Measurements from ENCODE around the gene RHBDD2.
A peak's percentile ranks its signal among the peaks of the same experiment; 100 is the strongest.
"Not testable (repeated sequence)": the region's sequence is repeated elsewhere in the genome, so short reads cannot be mapped to it uniquely, and the experiment has no call there.

The RHBDD2 gene

DNA sequence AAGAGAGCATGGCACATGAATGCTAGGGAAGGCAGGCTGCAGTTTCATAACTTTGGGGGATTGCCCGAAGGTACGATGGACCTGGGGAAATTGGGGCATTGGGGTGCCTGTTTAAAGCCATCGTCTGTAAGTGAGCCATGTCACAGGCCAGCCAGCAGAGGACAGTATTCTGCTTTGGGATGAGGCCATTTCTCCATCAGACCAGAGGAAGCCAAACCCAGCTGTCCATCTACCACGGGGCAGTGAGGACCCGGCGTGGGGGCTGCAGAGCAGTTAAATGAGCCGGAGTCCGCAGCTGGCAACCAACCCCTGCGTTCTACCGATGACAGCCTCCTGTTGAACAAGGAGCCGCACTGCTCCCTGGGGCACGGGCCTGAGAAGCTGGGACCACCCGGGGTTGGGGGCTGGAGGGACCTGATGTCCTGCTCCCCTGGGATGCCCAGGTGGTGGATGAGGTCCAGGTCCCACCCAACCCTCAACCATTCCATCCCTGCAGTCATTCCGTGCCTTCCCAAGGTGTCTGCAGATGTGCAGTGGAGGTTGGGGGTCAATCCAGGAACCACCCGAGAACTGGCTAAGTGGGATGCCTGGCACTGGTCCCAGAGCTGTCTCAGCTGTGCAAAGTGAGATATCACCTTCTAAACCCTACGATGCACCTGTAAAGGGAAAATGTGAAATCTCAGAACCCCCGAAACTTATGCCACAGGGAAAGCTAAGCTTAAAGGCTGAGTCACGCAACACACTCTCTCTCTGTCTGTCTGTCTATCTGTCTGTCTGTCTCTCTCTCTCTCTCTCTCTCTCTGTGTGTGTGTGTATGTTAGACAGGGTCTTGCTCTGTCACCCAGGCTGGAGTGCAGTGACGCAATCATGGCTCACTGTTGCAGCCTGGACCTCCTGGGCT, 12.1 kb upstream of the RHBDD2 start:
- DNase-seq, result peak; percentile 60 to 84 (median 61)

DNA sequence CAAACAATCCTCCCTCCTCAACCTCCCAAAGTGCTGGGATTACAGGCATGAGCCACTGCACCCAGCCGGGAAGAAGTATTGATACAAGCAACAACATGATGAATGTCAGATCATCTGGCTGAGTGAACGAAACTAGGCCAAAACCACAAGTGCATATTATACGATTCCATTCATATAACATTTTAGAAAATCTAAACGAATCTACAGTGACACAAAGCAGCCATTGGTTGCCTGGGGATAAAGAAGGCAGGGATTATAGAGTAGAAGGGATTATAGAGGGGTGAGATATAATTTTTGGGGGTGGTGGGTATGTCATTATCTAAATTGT, 11.5 kb upstream of the RHBDD2 start:
- no peak for DNase-seq

DNA sequence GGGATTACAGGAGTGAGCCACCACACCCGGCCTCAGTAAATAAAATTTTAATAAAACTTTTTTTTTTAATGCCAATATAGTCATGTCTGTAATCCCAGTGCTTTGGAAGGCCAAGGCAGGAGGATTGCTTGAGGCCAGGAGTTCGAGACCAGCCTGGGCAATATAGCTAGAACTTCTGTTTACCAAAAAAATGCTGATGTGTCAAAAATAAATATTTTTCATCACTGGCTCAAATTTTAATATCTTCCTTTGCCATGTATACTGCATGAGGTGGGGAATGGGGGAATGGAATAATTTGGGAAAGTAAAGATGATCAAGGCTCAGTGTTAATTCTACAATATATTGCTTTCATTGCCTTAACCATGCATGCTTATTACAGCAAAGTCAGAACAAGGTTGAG, 10.7 kb upstream of the RHBDD2 start:
- DNase-seq, result no peak

DNA sequence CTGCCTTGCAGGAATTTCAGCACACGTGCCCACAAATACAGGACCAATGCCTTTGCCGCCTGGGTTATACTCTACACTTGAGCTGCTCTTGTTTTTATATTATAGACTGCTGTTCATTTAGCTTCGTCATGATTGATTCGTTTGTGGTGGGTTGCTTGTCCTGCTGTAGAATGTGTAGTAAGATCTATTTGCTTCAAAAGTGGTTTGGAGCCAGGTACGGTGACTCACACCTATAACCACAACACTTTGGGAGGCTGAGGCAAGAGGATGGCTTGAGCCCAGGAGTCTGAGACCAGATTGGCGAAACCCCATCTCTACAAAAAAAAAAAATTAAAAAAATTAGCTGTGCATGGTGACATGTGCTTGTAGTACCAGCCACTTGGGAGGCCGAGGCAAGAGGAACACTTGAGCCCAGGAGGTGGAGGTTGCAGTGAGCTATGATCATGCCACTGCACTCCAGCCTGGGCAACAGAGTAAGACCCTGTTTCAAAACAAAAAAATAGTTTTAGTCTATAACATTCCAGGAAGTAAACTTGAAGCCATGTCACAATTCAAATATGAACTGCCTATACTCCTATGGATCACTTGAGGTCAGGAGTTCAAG, 9.0 kb upstream of the RHBDD2 start:
- no peak for DNase-seq

DNA sequence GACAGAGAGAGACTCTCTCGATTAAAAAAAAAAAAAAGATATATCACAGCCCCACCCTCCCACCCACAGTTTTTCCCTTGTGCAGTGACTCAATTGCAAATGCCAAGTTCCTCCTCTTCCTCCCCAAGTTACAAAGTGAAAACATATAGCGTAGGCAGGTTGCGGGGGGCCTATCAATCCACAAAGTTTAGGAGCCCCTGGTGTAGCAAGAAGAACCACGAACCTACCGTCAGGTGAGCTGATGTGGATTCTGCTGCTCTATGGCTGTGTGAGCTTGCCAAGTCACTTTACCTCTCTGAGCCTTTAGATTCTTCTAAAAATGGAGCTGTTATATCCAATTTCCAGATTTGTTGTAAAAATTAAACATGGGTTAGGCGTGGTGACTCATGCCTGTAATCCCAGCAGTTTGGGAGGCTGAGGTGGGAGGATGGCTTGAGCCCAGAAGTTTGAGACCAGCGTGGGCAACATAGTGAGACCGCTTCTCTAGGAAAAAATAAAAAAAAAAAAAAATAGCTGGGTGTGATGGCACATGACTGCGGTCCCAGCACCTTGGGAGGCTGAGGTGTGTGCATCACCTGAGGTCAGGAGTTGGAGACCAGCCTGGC, 8.2 kb upstream of the RHBDD2 start:
- DNase-seq, result no peak

DNA sequence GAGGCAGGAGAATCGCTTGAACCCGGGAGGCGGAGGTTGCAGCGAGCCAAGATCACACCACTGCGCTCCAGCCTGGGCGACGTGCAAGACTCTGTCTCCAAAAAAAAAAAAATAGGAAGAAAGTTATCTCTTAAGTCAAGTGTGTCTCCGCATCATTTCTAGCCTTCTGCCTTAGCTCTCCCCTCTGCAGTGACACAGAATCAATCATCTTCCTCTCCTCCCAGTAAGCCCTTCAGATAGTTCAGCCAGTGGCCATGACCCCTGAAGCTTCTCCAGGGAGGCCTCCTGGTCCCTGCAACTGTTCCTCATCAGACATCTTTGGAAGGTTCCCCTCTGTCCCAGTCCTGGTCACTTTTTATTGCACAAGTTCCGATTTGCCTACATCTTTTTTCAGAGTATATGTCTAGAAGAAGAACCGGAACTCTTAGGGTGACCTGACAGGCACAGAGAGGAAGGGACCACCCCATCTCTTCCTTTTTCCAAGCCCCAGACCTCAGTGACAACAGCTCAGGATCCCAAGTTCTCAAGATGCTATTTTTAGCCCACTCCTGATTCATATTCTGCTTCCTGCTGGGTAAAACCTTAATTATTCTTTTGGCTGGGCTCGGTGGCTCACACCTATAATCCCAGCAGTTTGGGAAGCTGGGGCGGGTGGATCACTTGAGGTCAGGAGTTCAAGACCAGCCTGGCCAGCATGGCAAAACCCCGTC, 6.6 kb upstream of the RHBDD2 start:
- no peak for DNase-seq

DNA sequence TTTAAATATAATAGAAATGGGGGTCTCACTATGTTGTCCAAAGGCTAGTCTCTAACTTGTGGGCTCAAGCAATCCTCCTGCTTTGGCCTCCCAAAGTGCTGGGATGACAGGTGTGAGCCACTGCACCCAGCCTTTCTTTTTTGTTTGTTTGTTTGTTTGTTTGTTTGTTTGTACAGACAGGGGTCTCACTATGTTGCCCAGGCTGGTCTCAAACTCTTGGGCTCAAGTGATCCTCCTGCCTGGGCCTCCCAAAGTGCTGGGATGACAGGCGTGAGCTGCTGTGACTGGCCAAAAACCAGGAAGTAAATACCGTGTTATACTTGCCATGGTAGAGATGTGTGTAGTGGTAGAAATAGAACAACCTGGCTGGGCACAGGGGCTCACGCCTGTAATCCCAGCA, 4.7 kb upstream of the RHBDD2 start:
- DNase-seq, result not testable (repeated sequence)

DNA sequence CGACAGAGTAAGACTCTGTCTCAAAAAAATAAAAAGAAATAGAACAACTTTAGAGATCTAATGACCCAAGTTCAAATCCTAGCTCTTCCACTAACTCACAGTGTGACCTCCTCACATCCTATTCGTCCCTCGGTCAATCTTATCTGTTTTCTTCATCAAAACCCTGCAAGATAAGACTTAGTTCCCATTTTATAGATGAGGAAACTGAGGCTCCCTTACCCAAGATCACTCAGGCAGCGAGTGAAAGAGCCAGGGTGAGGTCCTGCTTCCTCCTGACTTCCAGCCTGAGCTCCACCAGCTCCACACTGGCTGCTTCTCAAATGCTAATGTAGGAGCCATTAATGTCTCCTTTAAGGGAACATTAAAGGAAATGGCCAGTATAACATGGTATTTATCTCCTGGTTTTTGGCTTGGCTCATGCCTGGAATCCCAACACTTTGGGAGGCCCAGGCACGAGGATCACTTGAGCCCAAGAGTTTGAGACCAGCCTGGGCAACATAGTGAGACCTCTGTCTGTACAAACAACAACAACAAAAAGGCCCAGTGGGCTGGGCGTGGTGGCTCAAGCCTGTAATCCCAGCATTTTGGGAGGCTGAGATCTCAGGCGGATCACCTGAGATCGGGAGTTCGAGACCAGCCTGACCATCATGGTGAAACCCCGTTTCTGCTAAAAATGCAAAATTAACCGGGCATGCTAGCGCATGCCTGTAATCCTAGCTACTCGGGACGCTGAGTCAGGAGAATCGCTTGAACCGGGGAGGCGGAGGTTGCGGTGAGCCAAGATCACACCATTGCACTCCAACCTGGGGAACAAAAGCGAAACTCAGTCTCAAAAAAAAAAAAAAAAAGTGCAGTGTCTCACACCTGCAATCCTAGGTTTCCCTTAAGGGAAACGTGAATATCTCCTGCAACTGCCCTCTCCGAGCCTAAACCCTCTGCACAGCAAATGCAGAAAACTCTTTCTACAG, 3.4 kb upstream of the RHBDD2 start:
- no peak for DNase-seq

DNA sequence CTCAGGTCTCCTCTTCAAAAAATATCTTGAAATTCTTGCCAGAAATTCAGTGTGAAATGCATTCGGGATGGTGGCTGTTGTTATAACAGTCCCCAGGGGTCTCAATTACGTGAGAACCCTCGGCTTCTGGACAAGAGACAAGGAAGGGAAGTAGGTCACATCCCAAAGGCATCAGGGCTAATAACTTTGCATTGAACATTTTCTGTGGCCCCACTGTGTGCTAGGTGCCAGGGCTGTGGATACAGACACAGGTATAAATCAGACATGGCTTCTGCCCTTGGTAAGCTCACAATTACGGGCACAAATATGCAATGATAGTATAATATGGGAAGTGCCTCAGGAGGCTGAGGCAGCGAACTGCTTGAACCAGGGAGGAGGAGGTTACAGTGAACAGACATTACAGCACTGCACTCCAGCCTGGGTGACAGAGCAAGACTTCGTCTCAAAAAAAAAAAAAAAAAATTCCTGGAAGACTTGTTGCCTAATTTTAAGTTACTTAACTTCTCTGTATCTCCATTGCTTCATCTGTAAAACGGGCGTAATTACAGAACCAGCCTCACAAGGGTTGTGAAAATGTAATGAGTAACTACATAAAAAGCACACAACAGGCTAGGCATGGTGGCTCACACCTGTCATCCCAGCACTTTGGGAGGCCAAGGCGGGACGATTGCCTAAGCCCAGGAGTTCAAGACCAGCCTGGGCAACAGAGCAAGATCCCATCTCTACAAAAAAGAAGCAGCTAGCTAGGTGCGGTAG, 2.5 kb upstream of the RHBDD2 start:
- no peak for DNase-seq

DNA sequence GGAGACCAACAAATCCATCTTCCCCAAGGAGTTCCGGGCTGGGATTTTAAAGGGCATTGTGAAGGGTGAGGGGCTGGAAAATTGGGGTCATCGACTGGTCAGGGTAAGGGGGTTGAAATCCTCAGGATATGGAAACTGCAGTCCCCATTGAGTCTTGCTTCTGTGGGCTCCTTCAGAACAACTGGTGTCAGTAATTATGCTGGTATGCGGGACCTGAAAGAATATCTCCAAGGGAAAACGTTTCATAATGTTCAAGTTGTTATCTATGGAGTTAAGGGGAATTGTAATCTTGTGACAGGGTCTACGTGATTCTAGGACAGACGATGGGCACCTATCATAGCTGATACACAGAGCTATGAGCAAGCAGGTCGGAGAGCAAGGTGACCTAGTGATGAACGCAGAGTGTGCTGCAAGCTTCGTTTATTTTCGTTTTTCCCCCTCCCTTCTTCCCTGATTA, 494 bp upstream of the RHBDD2 start:
- no peak for DNase-seq

DNA sequence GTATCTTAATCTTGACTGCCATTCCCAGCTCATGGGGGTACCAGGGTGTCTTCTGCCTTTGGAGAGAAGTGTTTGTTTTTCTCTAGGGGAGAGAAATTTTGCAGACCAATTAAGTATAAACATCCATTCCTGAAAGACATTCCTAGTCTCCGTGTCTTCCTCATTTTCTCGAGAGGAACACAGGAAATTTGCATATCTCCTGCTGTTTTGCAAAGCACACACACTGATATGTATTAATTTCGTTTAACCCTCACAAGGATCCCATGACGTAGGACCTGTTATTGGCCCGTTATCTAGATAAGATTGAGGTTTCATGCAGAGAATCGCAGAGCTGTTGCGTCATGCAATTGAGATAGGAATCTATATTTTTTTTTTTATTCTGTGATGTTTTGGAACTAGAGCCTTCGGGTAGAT, 944 bp downstream of the RHBDD2 start:
- peak in 2 of 3 experiments; percentile 71 to 79 for DNase-seq

DNA sequence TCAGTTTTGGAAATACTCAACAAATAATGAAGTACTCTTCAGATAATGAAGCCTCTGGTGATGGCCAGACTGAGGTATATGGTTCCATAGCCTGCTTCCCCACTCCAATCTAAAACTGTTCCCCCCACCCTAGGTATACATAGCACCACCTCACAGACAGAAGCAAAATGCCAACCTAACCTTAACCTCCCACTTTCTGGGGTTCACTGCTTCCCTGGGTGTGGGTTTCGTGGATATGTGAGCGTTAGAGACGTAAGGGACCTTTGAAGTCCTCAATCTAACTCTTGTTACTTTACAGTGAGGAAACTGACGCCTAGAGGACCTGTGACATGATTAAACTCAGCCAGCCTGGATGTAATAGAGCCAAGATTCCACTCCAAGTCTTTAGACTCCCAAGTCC, 1.4 kb downstream of the RHBDD2 start:
- no peak for DNase-seq

DNA sequence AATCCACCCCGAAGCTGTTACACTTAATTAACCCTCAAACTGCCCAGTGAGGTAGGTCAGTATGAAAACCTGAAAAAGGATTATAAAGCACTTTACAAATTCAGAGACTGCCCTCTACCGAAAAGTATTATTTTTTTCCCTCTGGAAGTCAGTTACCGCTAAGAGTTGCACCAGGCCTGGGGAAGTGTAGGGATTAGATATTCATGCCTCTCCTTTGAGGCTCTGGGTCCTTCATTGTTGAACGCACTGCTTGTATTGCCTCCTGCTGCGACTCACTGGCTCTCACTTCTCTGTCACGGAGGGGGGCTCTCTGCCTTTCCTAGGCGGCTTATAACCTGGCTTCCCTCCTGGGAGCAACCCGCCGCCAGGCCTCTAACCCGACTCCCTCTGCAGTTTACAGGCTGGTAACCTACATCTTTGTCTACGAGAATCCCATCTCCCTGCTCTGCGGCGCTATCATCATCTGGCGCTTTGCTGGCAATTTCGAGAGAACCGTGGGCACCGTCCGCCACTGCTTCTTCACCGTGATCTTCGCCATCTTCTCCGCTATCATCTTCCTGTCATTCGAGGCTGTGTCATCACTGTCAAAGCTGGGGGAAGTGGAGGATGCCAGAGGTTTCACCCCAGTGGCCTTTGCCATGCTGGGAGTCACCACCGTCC, 2.7 kb downstream of the RHBDD2 start:
- no peak for DNase-seq

DNA sequence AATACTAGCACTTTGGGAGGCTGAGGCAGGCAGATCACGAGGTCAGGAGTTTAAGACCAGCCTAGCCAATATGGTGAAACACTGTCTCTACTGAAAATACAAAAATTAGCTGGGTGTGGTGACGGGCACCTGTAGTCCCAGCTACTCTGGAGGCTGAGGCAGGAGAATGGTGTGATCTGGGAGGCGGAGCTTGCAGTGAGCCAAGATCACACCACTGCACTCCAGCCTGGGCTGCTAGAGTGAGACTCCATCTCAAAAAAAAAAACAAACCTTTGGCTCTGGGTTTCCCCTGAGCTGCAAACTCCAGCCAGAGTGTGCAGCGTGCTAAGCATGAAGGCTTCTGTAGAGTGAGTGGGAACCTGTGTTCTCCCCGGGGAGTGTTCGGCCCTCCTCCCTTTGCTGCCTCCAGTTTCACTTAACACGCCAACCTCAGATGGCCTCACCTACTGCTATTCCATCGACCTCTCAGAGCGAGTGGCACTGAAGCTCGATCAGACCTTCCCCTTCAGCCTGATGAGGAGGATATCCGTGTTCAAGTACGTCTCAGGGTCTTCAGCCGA, 4.5 kb downstream of the RHBDD2 start:
- DNase-seq, result not testable (repeated sequence)

DNA sequence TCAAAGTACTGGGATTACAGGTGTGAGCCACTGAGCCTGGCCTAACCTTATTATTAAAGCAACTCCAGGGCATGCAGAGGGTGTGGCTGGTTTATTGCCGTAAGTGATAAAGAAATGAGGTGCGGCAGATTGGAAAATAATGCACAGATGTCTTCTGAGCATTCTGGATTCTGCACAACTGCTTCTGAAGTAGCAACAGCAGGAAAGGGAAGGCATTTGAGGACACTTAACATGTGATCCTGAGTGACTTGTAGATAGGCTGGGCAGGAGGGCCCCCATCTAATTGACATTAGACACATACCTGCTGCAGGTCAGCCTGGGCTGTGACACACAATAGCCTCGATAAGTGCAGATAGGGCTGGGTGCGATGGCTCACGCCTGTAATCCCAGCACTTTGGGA, 5.6 kb downstream of the RHBDD2 start:
- no peak for DNase-seq

DNA sequence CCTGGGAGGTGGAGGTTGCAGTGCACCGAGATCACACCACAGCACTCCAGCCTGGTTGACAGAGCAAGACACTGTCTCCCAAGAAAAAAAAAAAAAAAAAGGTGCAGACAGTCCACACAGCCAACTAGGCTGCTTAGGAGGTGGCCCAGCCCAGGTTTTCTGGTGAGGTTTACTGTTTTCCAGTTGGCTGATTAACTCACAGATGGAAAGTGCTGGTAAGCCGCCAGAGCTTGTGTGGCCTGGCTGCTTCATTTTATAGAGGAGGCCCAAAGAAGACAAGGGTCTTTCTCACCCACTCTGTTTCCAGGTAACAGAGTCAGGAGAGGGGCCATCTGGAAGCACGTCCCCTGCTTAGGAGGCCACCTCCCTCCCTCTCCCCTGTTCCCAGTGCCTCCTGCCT, 6.2 kb downstream of the RHBDD2 start:
- no peak for DNase-seq

DNA sequence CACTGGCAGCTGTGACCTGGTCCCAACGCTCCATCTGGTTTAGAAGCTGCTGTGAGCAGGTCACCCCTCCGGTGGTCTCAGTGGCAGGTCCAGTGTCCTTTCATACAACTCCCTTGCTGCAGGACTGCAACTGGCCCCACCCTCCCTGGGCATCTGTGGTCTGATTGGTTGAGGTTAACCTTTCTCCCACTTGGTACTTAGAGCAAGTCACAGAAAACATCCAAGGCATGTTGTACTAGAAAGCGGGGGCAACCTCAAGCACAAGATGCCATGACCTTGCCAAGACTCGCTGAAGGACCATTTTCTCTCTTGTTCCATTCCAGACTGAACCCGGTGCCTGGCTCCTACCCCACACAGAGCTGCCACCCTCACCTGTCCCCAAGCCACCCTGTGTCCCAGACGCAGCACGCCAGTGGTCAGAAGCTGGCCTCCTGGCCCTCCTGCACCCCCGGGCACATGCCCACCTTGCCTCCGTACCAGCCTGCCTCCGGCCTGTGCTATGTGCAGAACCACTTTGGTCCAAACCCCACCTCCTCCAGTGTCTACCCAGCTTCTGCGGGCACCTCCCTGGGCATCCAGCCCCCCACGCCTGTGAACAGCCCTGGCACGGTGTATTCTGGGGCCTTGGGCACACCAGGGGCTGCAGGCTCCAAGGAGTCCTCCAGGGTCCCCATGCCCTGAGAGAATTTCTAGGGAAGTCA, 9.0 kb downstream of the RHBDD2 start:
- DNase-seq, result no peak

DNA sequence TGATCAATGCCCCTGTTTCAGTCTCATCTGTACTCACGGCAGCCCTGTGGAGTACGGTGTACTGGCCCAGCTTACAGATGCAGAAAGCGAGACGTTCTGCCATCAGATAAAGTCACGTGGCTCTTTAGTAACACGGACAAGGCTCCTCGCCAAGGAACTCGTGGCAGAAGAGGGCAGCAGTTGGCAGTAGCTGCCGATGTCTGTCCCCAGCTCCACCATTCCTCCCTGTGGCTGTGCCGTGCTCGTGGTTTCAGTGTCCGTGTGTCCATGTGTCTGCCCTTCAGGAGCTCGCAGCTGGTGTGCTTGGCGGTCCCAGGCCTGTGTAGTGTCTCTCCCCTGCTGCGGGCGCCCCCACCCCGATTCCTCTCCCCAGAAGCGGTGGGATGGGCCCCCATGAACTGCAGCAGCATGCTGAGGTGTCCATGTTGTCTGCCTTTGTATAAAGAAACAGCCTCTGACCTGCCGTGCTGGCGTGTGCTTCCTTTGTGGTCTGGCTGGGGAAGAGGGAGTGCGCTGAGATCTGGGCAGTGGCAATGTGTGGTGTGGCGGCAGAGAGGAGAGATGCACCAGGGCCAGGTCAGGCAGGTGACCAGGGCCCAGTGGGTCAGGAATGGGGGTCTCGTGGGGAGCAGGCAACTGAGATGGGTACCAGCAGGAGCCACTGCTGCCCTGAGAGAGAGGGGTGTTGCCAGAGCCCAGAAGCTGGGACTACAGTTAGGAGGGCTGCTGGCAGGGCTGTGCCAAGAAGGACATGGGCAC, 9.8 kb downstream of the RHBDD2 start:
- DNase-seq, result no peak

DNA sequence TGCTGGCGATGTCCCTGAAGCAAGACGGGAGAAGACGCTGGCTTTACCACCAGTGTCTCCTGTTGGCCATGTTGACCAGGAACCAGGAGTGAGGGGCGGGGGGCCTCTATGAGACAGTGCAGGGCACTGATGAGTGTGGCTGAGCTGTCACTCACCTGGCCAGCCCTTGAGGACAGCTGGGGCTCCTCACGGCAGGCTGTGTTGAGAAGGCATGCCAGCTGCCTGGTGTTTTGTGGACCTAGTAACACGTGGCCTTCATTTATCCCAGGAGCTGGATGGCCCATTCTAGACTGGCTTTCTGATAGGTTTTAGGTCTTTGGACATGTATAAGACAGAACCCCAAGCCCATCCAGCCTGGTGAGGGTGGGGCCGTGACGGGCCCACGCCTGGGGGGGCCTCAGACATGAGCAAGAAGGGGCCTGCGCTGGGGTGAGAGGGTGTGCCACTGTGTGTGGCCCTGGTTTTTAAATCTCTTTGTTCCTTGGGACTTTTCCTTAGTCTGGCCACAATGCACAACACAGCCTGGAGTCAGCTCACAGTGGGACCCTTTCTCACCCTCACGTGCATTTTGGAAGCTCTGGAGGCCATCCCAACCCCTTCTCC, 10.5 kb downstream of the RHBDD2 start:
- DNase-seq, result no peak

Measured in NCI-H1417 (cell line).